ENCODE results near the gene CSTA.

DNA sequence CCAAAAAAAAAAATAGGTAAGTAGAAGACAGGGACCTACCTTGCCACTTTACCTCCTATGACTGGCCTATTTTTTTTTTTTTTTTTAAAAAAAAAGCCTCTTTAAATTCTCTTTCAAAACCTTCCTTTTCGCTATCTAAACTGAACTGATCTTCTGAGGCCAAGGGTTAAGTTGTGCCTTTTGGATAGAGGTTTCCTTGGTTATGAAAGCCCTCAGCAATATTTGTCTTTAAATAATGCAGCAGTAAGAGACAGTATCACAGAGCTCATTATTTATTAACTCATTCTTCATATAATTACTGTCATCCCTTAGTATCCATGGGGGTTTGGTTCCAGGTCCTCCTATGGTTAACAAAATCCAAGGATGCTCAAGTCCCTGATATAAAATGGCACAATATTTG, 49.0 kb downstream of the CSTA start:
- TF ChIP-seq, protein P1, sequence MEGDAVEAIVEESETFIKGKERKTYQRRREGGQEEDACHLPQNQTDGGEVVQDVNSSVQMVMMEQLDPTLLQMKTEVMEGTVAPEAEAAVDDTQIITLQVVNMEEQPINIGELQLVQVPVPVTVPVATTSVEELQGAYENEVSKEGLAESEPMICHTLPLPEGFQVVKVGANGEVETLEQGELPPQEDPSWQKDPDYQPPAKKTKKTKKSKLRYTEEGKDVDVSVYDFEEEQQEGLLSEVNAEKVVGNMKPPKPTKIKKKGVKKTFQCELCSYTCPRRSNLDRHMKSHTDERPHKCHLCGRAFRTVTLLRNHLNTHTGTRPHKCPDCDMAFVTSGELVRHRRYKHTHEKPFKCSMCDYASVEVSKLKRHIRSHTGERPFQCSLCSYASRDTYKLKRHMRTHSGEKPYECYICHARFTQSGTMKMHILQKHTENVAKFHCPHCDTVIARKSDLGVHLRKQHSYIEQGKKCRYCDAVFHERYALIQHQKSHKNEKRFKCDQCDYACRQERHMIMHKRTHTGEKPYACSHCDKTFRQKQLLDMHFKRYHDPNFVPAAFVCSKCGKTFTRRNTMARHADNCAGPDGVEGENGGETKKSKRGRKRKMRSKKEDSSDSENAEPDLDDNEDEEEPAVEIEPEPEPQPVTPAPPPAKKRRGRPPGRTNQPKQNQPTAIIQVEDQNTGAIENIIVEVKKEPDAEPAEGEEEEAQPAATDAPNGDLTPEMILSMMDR (IDR thresholded peaks at IDR 0.05; ENCODE audit: poor library complexity) = no peak
- no peak for TF ChIP-seq EZH2 (IDR thresholded peaks at IDR 0.05; ENCODE audit: borderline replicate concordance)
- TF ChIP-seq EZH2phosphoT487 (IDR thresholded peaks at IDR 0.05; ENCODE audit: low read depth, severe bottlenecking, unreplicated experiment) = no peak
